GM18526 (cell line): Measurements from ENCODE around the gene ZSCAN29.

Experiments
- POLR2A ChIP-seq: IDR thresholded peaks from 3 replicates; pipeline ENCODE4 v1.6.1; 2011; ENCODE audit not compliant: insufficient read length; ENCODE audit errors: extremely low read depth

Gene ZSCAN29

GRCh38 chr15:43361313-43361903, 9.4 kb downstream of the ZSCAN29 start:
- TF ChIP-seq POLR2A, result no peak

DNA sequence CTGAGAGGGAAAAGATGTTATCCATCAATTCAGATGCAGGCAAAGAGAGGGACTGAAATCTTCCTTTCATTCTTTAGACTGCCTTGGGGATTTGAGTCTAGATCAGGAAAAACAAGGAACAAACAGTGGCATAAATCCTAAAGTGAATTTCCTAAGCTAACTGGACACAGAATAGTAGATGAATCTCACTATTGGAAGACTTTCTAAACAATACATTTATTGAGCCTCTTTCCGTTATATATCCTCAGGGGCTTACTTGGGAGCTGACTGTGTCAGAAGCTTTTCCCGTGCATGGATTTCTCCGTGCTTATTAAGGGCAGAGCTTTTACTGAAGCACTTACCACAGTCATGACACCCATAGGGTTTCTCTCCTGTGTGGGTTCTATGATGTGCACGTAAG, 10.0 kb downstream of the ZSCAN29 start:
- no peak for TF ChIP-seq POLR2A

DNA sequence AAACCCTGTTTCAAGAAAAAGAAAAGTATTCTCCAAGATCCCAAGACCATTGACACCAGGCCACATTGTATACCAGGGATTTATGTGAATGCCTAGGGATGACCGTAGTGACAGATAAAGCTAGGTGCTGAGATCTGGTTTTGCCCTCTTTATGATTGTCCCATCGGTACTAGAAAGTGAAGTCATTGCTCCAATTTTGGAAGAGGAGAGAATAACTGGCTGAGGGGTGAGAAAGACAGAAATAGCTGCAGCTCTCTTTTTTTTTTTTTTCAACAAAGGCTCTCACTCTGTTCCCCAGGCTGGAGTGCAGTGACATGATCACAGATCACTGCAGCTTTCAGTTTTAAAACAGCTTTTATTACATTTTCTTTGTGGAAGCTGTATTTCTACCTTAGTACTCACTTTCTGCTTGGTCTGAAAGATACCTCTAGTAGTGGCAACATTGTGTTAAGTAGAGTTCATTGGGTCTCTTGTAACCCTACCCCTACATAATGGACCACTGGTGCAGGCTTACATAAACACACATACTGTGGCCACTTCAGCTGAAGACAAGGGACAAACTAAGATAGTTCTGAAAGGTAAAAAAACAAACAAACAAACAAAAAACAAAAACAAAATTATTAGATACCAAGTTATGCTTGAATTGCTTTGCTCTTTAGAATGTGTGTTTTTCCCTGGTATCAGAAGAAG, 18.0 kb downstream of the ZSCAN29 start:
- TF ChIP-seq POLR2A, result no peak

DNA sequence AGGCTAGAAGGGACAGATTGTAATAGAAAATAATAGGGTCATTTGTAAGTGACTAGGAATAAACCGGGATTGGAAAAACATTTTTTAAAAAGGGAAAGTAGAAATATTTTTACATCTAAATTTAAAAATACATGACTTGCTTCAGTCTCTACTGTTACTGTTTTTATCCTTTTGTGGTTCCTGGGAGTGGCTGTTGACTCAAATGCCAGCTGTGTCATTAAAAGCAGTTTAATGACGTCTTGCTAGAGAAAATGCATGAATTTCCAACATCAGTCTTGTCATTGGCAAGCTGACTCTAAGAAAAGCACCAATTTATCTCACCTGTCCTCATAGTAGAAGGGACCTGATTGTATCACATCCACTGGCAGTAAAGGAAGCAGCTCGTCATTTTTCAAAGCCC, 23.7 kb downstream of the ZSCAN29 start:
- TF ChIP-seq POLR2A, result no peak

GRCh38 chr15:43346305-43346704, 24.5 kb downstream of the ZSCAN29 start:
- no peak for TF ChIP-seq POLR2A

DNA sequence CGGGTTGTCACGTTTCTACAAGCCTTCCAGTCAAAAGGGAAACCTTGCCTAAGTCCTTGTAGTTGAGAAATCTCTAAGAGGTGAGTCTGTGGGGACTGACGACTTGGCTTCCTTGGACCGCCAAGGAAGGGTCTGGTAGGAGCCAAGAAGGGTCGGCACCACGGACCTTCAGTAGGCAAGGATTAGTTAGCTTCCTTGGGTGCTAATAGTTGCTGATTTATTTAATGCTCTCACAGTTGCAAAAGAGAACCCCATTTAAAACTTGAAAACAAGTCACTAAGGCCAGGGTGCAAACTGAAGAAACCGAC, 40.1 kb downstream of the ZSCAN29 start:
- no peak for TF ChIP-seq POLR2A

DNA sequence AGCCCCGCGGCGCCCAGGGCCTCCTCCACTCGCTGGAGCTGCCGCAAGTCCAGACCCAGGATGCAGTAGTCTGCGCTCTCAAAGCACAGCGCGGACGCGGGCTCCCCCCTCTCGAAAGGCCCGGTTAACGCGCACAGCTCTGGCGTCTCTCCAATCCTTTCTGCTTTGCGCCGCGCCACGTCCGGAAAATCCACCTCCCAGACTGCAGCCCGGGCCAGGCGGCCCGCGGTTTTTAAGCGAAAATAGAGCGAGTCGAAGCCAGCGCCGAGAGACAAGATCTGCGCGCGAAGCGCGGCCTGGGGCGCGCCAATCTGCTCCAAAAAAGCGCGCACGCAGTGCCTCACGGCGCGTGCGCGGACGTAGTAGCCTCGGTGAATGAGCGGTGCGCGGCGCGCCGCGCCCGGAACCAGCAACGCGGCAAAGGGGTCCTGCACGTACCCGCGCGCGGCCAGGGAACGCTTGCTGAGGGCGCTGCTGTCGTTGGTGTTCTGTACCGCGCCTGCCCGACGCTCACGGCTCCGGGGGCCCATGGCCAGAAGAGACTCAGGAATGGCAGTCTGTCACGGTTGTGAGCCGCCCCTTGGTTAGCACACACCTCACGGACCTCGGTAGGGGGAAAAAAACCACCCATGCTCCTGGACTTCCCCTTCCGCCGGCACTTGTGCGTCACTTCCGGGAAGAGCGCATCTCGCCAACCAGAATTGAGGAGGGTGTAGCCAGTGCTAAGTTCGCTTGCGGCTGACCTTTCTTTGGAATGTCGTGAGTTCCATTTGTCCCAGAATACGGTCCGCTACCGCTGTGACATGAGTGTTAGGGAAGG, 40.7 kb downstream of the ZSCAN29 start, which contains the start of gene LCMT2:
LCMT2 (minus strand) TSS at position 614 of the 820 bp plus-strand sequence; CDS start at position 530, 84 bp downstream.
- peak; percentile 92 for TF ChIP-seq POLR2A

DNA sequence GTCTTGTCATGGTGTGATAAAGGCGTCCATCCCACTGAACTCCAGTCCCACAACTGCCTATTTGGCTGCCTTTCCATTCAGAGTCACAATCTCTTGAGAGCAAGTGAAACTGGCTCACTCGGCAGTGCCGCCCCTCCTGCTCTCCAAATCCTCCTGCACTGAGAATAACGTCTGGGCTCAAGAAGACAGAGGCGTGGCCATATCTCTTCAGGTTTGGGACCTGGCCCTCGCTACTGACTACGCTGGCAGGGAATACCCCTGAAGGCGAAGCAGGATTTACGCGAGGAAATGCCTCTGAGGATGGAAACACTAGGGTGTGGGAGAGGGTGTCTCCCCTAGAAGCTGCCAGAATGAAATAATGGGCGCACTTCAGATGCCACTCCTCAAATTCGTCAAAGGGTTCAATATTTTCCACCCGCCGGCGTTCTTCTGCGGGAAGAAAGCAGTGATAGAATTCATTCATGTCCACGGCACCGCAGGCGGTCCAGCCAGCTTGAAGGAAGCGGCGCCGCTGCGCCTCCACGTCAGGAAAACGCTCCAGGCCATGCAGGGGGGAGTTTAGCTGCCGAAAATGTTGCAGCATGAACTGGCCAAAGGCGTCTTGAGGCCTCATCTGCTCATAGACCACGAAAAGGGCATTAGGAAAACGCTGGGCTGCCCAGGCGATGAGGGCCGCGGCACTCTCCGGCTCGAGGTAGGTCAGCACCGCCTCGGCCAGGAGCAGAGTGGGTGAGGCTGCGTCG, 41.5 kb downstream of the ZSCAN29 start:
- TF ChIP-seq POLR2A, result no peak

DNA sequence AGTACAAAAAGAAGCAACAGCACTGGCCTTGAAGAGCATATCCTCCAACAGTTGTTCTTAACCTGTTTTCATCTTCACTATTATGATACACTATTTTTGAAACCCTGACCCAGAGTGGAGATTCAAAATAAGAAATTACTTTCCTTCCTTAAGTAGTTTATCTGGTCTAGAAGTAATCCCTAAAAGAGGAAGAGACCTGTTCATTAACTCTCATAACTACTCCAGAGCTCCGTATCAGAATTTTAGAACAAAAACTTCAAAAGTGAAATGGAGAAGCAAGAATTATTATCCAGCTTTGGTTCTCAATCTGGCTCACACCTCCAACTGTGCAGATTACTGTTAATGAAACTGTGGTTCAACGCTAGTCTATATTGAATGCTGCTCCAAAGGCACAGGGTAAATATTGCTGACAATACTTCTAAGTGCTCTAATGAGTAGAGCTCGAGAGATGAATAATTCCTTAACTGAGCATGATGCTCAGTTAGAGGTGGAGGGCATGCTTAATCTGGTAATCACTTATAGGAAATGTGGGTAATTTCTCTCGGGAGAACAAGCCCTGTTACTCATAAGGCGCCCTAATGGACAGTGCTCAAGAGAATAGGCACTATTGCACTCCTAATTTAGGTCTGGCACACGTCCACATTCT, 45.7 kb downstream of the ZSCAN29 start:
- TF ChIP-seq POLR2A, result no peak

GRCh38 chr15:43318990-43319771, 51.7 kb downstream of the ZSCAN29 start:
- TF ChIP-seq POLR2A, result no peak

- no peak for TF ChIP-seq POLR2A
Observed at GRCh38 chr15:43317566-43318184, 53.2 kb downstream of the ZSCAN29 start.

- TF ChIP-seq POLR2A, result no peak
Observed at GRCh38 chr15:43316971-43317346, 53.9 kb downstream of the ZSCAN29 start.

DNA sequence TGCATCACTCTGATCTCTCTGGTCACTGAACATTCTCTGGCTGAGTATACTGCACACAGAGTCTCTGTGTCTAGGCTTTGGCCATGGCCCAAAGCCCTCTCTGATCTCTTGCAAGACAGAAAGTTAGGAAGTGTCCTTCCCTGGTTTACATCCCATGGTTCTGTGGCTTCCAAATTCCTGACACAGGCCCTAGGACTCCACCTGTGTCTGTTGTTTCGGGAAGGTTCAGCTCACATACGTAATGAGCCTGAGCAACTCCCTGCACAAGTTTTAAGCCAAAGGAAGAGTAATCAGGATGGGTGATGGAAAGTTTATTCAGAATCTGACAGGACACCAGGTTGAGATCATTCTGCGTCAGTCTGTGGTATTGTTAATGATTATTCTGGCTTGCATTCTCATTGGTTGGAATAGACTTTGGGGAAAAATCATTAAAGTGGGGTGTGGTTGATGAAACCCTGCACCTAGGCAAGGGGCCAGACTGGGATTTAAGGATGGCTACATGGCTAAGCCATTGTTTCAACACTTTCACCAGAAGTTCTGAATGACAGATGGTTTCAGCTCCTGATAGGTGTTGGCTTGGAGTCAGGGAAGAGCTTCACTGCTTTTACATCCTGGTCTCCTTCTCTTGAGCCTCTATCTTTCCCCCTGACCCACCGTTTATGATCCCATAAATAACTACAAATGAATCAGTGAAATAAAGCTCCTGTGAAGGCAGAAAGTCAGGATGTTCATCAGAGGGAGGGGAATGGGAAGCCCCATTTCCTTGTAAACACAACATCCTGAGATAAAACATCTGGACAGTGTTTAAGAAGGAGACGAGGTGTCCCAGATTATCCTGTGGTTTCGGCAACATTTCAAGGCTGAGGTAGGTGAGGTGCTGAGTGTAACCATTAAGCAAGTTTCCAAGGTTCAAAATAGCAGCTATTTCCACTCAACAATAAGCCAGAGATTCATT, 54.5 kb downstream of the ZSCAN29 start:
- no peak for TF ChIP-seq POLR2A
